HepG2 (cell line): ENCODE results near the gene LTC4S. TPM values are rescaled to one million over a fixed set of nuclear protein-coding genes. Genes with fewer than 3 reads are reported as not detected.

Source experiments
- E2F1 ChIP-seq: sonication (generic); formaldehyde crosslinking; IDR thresholded peaks from 2 replicates; pipeline ENCODE4 v1.5.0; 2020; ENCODE audit warnings: missing genetic modification reagents
- ESRRA ChIP-seq: sonication (generic); formaldehyde crosslinking; IDR thresholded peaks from 2 replicates; pipeline ENCODE4 v1.5.1; 2020; ENCODE audit warnings: mild to moderate bottlenecking, low read depth, missing genetic modification reagents
- GABPB1 ChIP-seq: IDR thresholded peaks from 2 replicates; pipeline ENCODE4 v1.6.1; 2016; ENCODE audit warnings: mild to moderate bottlenecking, missing genetic modification reagents, moderate library complexity, missing compliant biosample characterization
- HOXD1 ChIP-seq: sonication (generic); formaldehyde crosslinking; IDR thresholded peaks from 2 replicates; pipeline ENCODE4 v1.5.0; 2020; ENCODE audit warnings: missing genetic modification reagents
- MEIS2 ChIP-seq: sonication (generic); formaldehyde crosslinking; IDR thresholded peaks from 2 replicates; pipeline ENCODE4 v1.9.0; 2021; ENCODE audit warnings: mild to moderate bottlenecking, missing genetic modification reagents
- NR2F2 ChIP-seq: IDR thresholded peaks from 2 replicates; pipeline ENCODE4 v1.6.1; 2012; ENCODE audit warnings: low read depth, inconsistent platforms, borderline replicate concordance
- SMAD1 ChIP-seq: sonication (generic); formaldehyde crosslinking; IDR thresholded peaks from 2 replicates; pipeline ENCODE4 v1.4.0; 2020; ENCODE audit warnings: missing genetic modification reagents, low read depth, mild to moderate bottlenecking, borderline replicate concordance
- TGIF2 ChIP-seq: IDR thresholded peaks from 2 replicates; pipeline ENCODE4 v1.6.1; 2016; ENCODE audit warnings: control low read depth, missing compliant biosample characterization
- THAP11 ChIP-seq: IDR thresholded peaks from 2 replicates; pipeline ENCODE4 v1.6.1; 2016; ENCODE audit warnings: missing biosample characterization, missing genetic modification reagents
- TOPORS ChIP-seq: sonication (generic); formaldehyde crosslinking; IDR thresholded peaks from 2 replicates; pipeline ENCODE4 v1.8.0; 2023; ENCODE audit warnings: mild to moderate bottlenecking, missing genetic modification reagents
- ZBTB25 ChIP-seq: IDR thresholded peaks from 2 replicates; pipeline ENCODE4 v1.6.1; 2018; ENCODE audit warnings: missing genetic modification reagents
- ZNF143 ChIP-seq: sonication (generic); formaldehyde crosslinking; IDR thresholded peaks from 2 replicates; pipeline ENCODE4 v1.4.0; 2020; ENCODE audit warnings: missing genetic modification reagents
- ZNF260 ChIP-seq: sonication (generic); formaldehyde crosslinking; IDR thresholded peaks from 2 replicates; pipeline ENCODE4 v1.4.0; 2020; ENCODE audit warnings: missing genetic modification reagents, low read depth, mild to moderate bottlenecking, borderline replicate concordance
- ZNF34 ChIP-seq: sonication (generic); formaldehyde crosslinking; IDR thresholded peaks from 2 replicates; pipeline ENCODE4 v1.4.0; 2020; ENCODE audit warnings: mild to moderate bottlenecking, missing genetic modification reagents, borderline replicate concordance
- ZNF687 ChIP-seq: sonication (generic); formaldehyde crosslinking; IDR thresholded peaks from 2 replicates; pipeline ENCODE4 v1.5.1; 2020; ENCODE audit warnings: mild to moderate bottlenecking, missing genetic modification reagents, moderate library complexity
- ZNF709 ChIP-seq: sonication (generic); formaldehyde crosslinking; IDR thresholded peaks from 2 replicates; pipeline ENCODE4 v1.5.0; 2020; ENCODE audit warnings: mild to moderate bottlenecking, missing genetic modification reagents
- ZNF766 ChIP-seq: sonication (generic); formaldehyde crosslinking; IDR thresholded peaks from 2 replicates; pipeline ENCODE4 v1.5.0; 2020; ENCODE audit warnings: missing genetic modification reagents, borderline replicate concordance
- ZXDC ChIP-seq: sonication (generic); formaldehyde crosslinking; IDR thresholded peaks from 2 replicates; pipeline ENCODE4 v1.5.0; 2020; ENCODE audit warnings: mild to moderate bottlenecking, missing genetic modification reagents
- polyA plus RNA-seq, 8 experiments: library from polyadenylated mRNA; depleted of rRNA in 3 of 8; stranded (reverse) in 7 of 8; unstranded in 1 of 8; fragments of >200 nt; fragmentation: Illumina TruSeq in 4 of 8; extraction: Trizol in 4 of 8; gene quantifications; 2 replicates each; pipeline versions ENCODE4 v1.2.1 to v1.2.3, GENCODE V29; 2011 to 2016; ENCODE audit warnings: low read depth in 4 of 8, missing spikeins in 1 of 8, mixed read lengths in 1 of 8; ENCODE audit not compliant: insufficient read depth in 1 of 8
- total RNA-seq, 5 experiments: library from RNA; depleted of rRNA; stranded (reverse); fragments of >200 nt; fragmentation: Illumina TruSeq; extraction: Trizol; gene quantifications; 2 replicates each; pipeline ENCODE4 v1.2.3, GENCODE V29; 2016; ENCODE audit warnings: low read depth in 1 of 5
- TF ChIP-seq, protein P1 (sequence below): sonication (generic); formaldehyde crosslinking; IDR thresholded peaks from 2 replicates; pipeline ENCODE4 v1.4.0; 2020; ENCODE audit warnings: missing genetic modification reagents, borderline replicate concordance

Gene LTC4S
- total and polyA plus RNA-seq, 2 of the 13 experiments (the other 11 are each of a cell fraction or from before 2014, with no cell fraction given) = 0.35 TPM; not detected in 1

DNA sequence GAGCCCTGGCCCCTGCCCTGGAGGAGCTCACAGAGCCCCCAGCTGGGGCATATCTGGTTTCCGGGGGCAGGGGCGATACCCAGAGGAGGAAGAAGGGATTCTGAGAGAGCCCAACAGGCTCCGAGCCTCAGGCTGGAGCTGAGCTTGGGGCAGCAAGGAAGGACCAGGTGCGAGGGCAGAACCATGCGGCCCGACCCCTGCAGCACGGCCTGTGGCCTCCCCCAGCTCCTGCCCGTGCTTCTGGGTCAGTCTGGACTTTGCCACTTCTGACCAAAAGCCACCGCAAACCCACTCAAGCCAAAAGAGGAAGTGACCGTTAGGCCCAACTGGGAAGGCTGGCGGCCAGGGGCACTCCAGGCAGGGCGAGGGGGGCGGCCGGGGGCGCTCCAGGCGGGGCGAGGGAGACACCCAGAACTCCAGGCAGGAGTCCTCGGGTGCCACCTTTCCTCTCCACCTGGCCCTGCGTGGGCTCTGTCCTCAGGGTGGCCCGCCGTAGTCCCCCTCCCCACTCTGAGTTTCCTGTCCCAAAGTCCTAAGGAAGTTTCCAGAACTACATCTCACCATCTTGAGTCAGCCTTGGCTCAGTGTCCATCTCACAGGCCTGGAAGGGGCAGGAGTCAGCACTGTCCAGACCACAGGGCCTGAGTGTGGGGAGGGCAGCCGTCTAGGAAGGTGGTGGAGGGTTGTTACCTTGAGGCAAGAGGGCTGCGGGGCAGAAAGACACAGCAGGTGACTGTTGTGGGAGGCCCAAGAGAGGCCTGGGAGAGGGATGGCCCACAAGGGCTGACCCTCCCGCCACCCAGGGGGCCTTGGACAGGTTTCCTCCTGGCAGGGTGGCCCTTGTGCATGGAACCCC lies 946 bp upstream of the LTC4S start (continued):
- TF ChIP-seq ESRRA (CRISPR knock-in tag) = no peak
- TF ChIP-seq, protein P1, sequence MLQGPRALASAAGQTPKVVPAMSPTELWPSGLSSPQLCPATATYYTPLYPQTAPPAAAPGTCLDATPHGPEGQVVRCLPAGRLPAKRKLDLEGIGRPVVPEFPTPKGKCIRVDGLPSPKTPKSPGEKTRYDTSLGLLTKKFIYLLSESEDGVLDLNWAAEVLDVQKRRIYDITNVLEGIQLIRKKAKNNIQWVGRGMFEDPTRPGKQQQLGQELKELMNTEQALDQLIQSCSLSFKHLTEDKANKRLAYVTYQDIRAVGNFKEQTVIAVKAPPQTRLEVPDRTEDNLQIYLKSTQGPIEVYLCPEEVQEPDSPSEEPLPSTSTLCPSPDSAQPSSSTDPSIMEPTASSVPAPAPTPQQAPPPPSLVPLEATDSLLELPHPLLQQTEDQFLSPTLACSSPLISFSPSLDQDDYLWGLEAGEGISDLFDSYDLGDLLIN = no peak
- no peak for TF ChIP-seq TGIF2 (CRISPR knock-in tag)
- TF ChIP-seq NR2F2 = no peak
- TF ChIP-seq HOXD1 (CRISPR knock-in tag) = no peak
- TF ChIP-seq THAP11 = no peak
- no peak for TF ChIP-seq ZBTB25 (CRISPR knock-in tag)
- TF ChIP-seq ZNF143 (CRISPR knock-in tag) = no peak
- no peak for TF ChIP-seq ZNF766 (CRISPR knock-in tag)
- TF ChIP-seq ZNF687 (CRISPR knock-in tag) = peak; percentile 78
- no peak for TF ChIP-seq ZNF34 (CRISPR knock-in tag)
- TF ChIP-seq MEIS2 = no peak
- TF ChIP-seq SMAD1 = 0 out of 2 replicates have a peak, but pooled peaks have one; percentile 35
- no peak for TF ChIP-seq E2F1 (CRISPR knock-in tag)
- TF ChIP-seq ZXDC (CRISPR knock-in tag) = no peak
- TF ChIP-seq ZNF260 (CRISPR knock-in tag) = no peak
- TF ChIP-seq ZNF709 (CRISPR knock-in tag) = 0 out of 2 replicates have a peak, but pooled peaks have one; percentile 45
- TF ChIP-seq GABPB1 = peak; percentile 14; the same call in 1 of the 2 replicates
- TF ChIP-seq TOPORS (CRISPR knock-in tag) = no peak
